ENCODE results near the gene PRDM10.

Gene PRDM10

DNA sequence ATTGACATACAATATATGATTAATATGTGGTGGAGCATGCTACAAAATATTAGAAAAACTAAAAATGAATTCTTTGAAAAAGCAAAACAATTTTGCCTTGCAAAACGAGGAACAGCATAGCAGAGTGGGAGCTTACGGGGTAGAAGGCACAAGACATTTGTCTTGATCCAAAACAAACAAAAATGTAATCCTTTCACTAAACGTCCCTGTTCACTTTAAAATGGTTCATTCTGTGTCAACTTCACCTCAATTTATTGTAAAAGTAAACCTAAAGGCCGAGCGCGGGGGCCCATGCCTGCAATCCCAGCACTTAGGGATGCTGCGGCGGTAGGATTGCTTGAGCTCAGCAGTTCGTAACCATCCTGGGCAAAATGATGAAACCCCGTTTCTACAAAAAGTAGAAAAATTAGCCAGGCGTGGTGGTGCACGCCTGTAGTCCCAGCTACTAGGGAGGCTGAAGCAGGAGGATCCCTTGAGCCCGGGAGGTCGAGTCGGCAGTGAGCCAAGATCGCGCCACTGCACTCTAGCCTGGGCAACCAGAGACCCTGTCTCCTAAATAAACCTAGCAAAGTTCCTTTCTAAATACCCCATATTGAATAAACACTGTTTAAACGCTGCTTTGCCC lies 2.0 kb downstream of the PRDM10 start:
- H3K4me3 ChIP-seq (replicated peaks; ENCODE audit: low read depth, low read length): peak overlapping the region; percentile 74
- DNase-seq (ENCODE audit: low read depth): no peak
- TF ChIP-seq CTCF (IDR thresholded peaks at IDR 0.05; ENCODE audit: low read length, missing control alignments): no peak

- no peak for DNase-seq (ENCODE audit: low read depth)
- H3K4me3 ChIP-seq (replicated peaks; ENCODE audit: low read depth, low read length): no peak overlapping the region
- no peak for TF ChIP-seq CTCF (IDR thresholded peaks at IDR 0.05; ENCODE audit: low read length, missing control alignments)
These were observed 3.2 kb downstream of the PRDM10 start for GRCh38 chr11:129999407-129999806.

DNA sequence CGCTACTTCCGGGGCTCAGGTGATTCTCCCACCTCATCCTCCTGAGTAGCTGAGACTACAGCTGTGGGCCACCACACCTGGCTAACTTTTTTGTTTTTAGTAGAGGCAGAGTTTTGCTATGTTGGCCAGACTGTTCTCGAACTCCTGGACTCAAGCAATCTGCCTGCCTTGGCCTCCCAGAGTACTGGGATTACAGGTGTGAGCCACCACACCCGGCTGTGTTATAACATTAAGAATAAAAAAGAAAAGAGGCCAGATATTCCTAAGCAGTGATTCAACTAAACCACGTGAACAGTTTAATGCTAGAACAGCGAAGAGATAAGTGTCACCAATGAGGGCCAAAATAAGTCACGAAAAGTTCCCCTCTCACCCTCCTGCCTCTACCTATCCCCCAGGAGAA lies 3.7 kb downstream of the PRDM10 start:
- TF ChIP-seq CTCF (IDR thresholded peaks at IDR 0.05; ENCODE audit: low read length, missing control alignments): no peak
- DNase-seq (ENCODE audit: low read depth): no peak
- no peak overlapping the region for H3K4me3 ChIP-seq (replicated peaks; ENCODE audit: low read depth, low read length)

GRCh38 chr11:129998107-129998506 lies 4.5 kb downstream of the PRDM10 start:
- no peak overlapping the region for H3K4me3 ChIP-seq (replicated peaks; ENCODE audit: low read depth, low read length)
- no peak for TF ChIP-seq CTCF (IDR thresholded peaks at IDR 0.05; ENCODE audit: low read length, missing control alignments)
- DNase-seq (ENCODE audit: low read depth): no peak

DNA sequence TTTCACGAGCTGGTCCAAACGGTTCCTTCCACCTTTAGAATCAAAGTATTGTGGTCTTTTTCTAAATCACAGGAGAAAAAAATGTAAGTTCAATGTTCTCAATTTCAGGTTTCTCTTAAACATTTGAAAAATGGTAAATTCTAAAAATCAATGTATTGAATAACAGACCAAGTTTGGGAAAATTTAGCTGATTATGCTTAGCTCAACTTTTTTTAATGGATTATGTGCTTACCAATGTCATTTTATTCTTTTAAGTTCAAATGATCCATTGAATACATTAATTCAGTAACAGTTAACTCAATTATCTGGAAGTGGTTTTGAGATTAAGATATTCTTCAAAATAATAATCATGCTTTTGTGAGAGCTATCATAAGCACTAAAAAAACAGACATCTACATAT lies 5.1 kb downstream of the PRDM10 start:
- no peak overlapping the region for H3K4me3 ChIP-seq (replicated peaks; ENCODE audit: low read depth, low read length)
- DNase-seq (ENCODE audit: low read depth): no peak
- no peak for TF ChIP-seq CTCF (IDR thresholded peaks at IDR 0.05; ENCODE audit: low read length, missing control alignments)

GRCh38 chr11:129996113-129996870 lies 6.3 kb downstream of the PRDM10 start:
- peak; percentile 31 for DNase-seq (ENCODE audit: low read depth)
- TF ChIP-seq CTCF (IDR thresholded peaks at IDR 0.05; ENCODE audit: low read length, missing control alignments): no peak
- no peak overlapping the region for H3K4me3 ChIP-seq (replicated peaks; ENCODE audit: low read depth, low read length)

- TF ChIP-seq CTCF (IDR thresholded peaks at IDR 0.05; ENCODE audit: low read length, missing control alignments): no peak
- no peak overlapping the region for H3K4me3 ChIP-seq (replicated peaks; ENCODE audit: low read depth, low read length)
- DNase-seq (ENCODE audit: low read depth): no peak
These were observed 7.5 kb downstream of the PRDM10 start for GRCh38 chr11:129995163-129995562.

Data from fibroblast of pulmonary artery (primary cell).